ENCODE data around the gene AK1. TPM values are rescaled to one million over a fixed set of nuclear protein-coding genes. Genes with fewer than 3 reads are reported as not detected.
A peak's percentile ranks its signal among the peaks of the same experiment; 100 is the strongest.

Gene AK1
- total and polyA plus RNA-seq, 2 of the 13 experiments (the other 11 are each of a cell fraction or from before 2014, with no cell fraction given): 19.1 to 32.8 TPM

DNA sequence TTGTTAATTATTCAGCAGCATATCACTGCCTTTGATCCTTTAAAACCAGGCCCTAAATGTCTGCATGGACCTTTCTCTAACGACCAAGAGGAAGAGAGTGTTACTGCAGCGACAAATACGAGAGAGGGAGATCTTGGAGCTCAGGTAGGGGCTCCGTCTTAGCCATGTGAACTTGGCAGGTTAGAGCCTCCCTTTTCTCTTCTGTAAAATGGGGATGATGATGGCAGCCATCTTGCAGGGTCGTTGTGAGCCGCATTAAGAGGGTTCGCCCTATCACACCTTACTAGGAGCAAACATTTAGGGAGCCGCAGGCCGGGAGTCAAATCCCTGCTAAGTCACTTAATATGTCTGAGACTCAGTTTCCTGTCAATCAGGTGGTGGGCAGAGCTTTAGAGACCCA is 24.6 kb downstream of the AK1 start:
- no peak for FAIRE-seq
- no peak overlapping the region for H3K9ac ChIP-seq (ENCODE audit: insufficient read depth, low read depth, low read length)
- H3K27ac ChIP-seq (ENCODE audit: extremely low read length, insufficient read depth, low read length): no peak overlapping the region

More for the DNA sequence above, 24.6 kb downstream of the AK1 start:
- Histone ChIP-seq H3K27me3 (ENCODE audit: control insufficient read depth in 1 of 2, insufficient read depth in 2 of 2, low read length in 2 of 2) (0 out of 5 replicates have a peak, but pooled peaks cover 0 to 1% of the 10 kb centered on the region in 2 experiments), H2AFZ (ENCODE audit: low read length) (no peak overlapping the region), H3K9me3 (ENCODE audit: low read length) (0 out of 2 replicates have a peak, but pooled peaks cover 7% of the 10 kb centered on the region), H3K79me2 (ENCODE audit: insufficient read depth, low read length) (no peaks in the 10 kb centered on the region), H3K36me3 (replicated peaks in 1 of 2; ENCODE audit: control insufficient read depth in 1 of 2, insufficient read depth in 2 of 2, low read length in 2 of 2) (no peaks in the 10 kb centered on the region), H3K4me3 (replicated peaks in 1 of 3; ENCODE audit: insufficient read depth in 1 of 3, low read depth in 2 of 3, low read length in 3 of 3) (no peak overlapping the region), H3K4me1 (ENCODE audit: insufficient read depth, low read length) (peaks cover 70% of the 10 kb centered on the region), H4K20me1 (ENCODE audit: insufficient read depth, low read length) (no peaks in the 10 kb centered on the region), H3K4me2 (ENCODE audit: low read depth, low read length) (no peak overlapping the region)
- intact Hi-C loops (cut with micrococcal nuclease; ENCODE audit: unreplicated experiment) (no loop called here), in situ Hi-C loops (cut with HindIII; ENCODE audit: extremely low pct_ligation_motif_present, low pct_unique_long_range_greater_than_20kb) (no loop called here)
- CTCF ChIA-PET (ENCODE audit: low intra/inter-chr PET ratio, low total read pairs): no interaction called here
- DNase-seq (ENCODE audit: low spot score) (no peak), ATAC-seq (no peak)
- no TSS peak for BruUV-seq (replicated peaks)
- TF ChIP-seq, protein P1, sequence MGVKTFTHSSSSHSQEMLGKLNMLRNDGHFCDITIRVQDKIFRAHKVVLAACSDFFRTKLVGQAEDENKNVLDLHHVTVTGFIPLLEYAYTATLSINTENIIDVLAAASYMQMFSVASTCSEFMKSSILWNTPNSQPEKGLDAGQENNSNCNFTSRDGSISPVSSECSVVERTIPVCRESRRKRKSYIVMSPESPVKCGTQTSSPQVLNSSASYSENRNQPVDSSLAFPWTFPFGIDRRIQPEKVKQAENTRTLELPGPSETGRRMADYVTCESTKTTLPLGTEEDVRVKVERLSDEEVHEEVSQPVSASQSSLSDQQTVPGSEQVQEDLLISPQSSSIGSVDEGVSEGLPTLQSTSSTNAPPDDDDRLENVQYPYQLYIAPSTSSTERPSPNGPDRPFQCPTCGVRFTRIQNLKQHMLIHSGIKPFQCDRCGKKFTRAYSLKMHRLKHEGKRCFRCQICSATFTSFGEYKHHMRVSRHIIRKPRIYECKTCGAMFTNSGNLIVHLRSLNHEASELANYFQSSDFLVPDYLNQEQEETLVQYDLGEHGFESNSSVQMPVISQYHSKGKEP (CRISPR knock-in tag; IDR thresholded peaks at IDR 0.05): no peak
- TF ChIP-seq ZNF629 (CRISPR knock-in tag; conservative IDR thresholded peaks at IDR 0.05): peak; percentile 64
- TF ChIP-seq JUND (CRISPR knock-in tag; IDR thresholded peaks at IDR 0.05): no peak
- TF ChIP-seq SIX4 (CRISPR knock-in tag; IDR thresholded peaks at IDR 0.05): no peak
- TF ChIP-seq, protein P2, sequence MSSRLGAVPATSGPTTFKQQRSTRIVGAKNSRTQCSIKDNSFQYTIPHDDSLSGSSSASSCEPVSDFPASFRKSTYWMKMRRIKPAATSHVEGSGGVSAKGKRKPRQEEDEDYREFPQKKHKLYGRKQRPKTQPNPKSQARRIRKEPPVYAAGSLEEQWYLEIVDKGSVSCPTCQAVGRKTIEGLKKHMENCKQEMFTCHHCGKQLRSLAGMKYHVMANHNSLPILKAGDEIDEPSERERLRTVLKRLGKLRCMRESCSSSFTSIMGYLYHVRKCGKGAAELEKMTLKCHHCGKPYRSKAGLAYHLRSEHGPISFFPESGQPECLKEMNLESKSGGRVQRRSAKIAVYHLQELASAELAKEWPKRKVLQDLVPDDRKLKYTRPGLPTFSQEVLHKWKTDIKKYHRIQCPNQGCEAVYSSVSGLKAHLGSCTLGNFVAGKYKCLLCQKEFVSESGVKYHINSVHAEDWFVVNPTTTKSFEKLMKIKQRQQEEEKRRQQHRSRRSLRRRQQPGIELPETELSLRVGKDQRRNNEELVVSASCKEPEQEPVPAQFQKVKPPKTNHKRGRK (CRISPR knock-in tag; IDR thresholded peaks at IDR 0.05): no peak
- TF ChIP-seq ELF1 (CRISPR knock-in tag; IDR thresholded peaks at IDR 0.05): no peak
- TF ChIP-seq ZNF34 (CRISPR knock-in tag; IDR thresholded peaks at IDR 0.05; ENCODE audit: borderline replicate concordance): no peak
- POLR2A ChIA-PET: no interaction called here
- 83% methylated on average over 8 of the region's 9 CpGs for WGBS (ENCODE audit: low lambda C conversion rate)

Data from HepG2 (cell line).